Measurements from ENCODE around the gene LRP2. TPM values are rescaled to one million over a fixed set of nuclear protein-coding genes. Genes with fewer than 3 reads are reported as not detected.

Gene LRP2
- total and polyA plus RNA-seq, 2 of the 8 experiments (the other 6 are each of a cell fraction or from before 2014, with no cell fraction given), result 2.0 to 2.9 TPM

- TF ChIP-seq CTCF (IDR thresholded peaks at IDR 0.05; ENCODE audit: control extremely low read depth in 1 of 3, insufficient read depth in 1 of 3, low read depth in 1 of 3, low read length in 3 of 3) (no peak), HDAC6 (IDR thresholded peaks at IDR 0.05; ENCODE audit: low read depth, low read length) (no peak), HDAC2 (IDR thresholded peaks at IDR 0.05; ENCODE audit: borderline replicate concordance in 1 of 2, low read depth in 2 of 2, low read length in 2 of 2) (no peak), SP2 (IDR thresholded peaks at IDR 0.05; ENCODE audit: low read length) (no peak), SAP30 (IDR thresholded peaks at IDR 0.05; ENCODE audit: insufficient read depth, insufficient replicate concordance, low read length) (no peak), BRCA1 (IDR thresholded peaks at IDR 0.05; ENCODE audit: low read depth, low read length) (no peak), FOSL1 (IDR thresholded peaks at IDR 0.05; ENCODE audit: insufficient read depth, low read depth, low read length) (no peak)
Observed at GRCh38 chr2:169247211-169247610, 115.1 kb downstream of the LRP2 start (continued).

Data from H1 (cell line).